CD4-positive, alpha-beta T cell (primary cell): ENCODE measurements around the gene KIDINS220. TPM values are rescaled to one million over a fixed set of nuclear protein-coding genes. Genes with fewer than 3 reads are reported as not detected.

Experiments used
- ATAC-seq: fragments of 200-7000 bp; cut with Tn5 transposase; one replicate; pipeline ENCODE4 v1.10.0; 2022; ENCODE audit warnings: mild to moderate bottlenecking; ENCODE audit not compliant: poor library complexity
- CTCF ChIA-PET: fragments of 350-600 bp; sonication (Branson Sonifier 250); formaldehyde crosslinking; loops from one replicate; lab custom pipeline; 2021; ENCODE audit warnings: antibody characterized with exemption, inconsistent platforms; lab: Charles Lee
- POLR2A ChIA-PET: fragments of 350-600 bp; sonication (Branson Sonifier 250); formaldehyde crosslinking; loops from one replicate; lab custom pipeline; 2021; ENCODE audit warnings: antibody characterized with exemption, inconsistent platforms; lab: Charles Lee
- DNase-seq, 14 experiments: peaks; one replicate each; pipeline ENCODE4 v3.0.0-alpha.2; 2013 to 2020; ENCODE audit warnings: mixed read lengths in 2 of 14
- H3K27ac ChIP-seq, 2 donors: one replicate each; pipeline versions ENCODE4 v1.5.1 to v1.7.0; 2013; ENCODE audit warnings: low read length in 2 of 2, low read depth in 1 of 2, mild to moderate bottlenecking in 1 of 2
- H3K27me3 ChIP-seq, 2 experiments: 1 replicate in 1 of 2; 2 replicates in 1 of 2; pipeline versions ENCODE4 v1.6.1 to v1.7.0; 2013; ENCODE audit warnings: low read length in 2 of 2, control low read depth in 1 of 2, mild to moderate bottlenecking in 1 of 2, moderate library complexity in 1 of 2; ENCODE audit not compliant: insufficient read depth in 2 of 2, control insufficient read depth in 1 of 2
- H3K36me3 ChIP-seq: one replicate; pipeline ENCODE4 v1.6.1; 2013; ENCODE audit warnings: low read length, control low read depth; ENCODE audit not compliant: insufficient read depth
- H3K4me1 ChIP-seq: one replicate; pipeline ENCODE4 v1.6.1; 2013; ENCODE audit warnings: low read length, control low read depth; ENCODE audit not compliant: insufficient read depth
- H3K4me3 ChIP-seq: one replicate; pipeline ENCODE4 v1.5.1; 2013; ENCODE audit warnings: mild to moderate bottlenecking, low read length, moderate library complexity
- H3K9me3 ChIP-seq, 2 experiments: 1 replicate in 1 of 2; 2 replicates in 1 of 2; pipeline versions ENCODE4 v1.6.1 to v1.7.0; 2013; ENCODE audit warnings: low read length in 2 of 2, mild to moderate bottlenecking in 2 of 2, control low read depth in 1 of 2, moderate library complexity in 1 of 2; ENCODE audit not compliant: control insufficient read depth in 1 of 2, insufficient read depth in 1 of 2
- H3K27ac Mint-ChIP-seq: one replicate; pipeline ENCODE4 v1.8.0; 2020; ENCODE audit warnings: mixed read lengths
- H3K27me3 Mint-ChIP-seq: one replicate; pipeline ENCODE4 v1.8.0; 2021; ENCODE audit warnings: mixed read lengths
- H3K36me3 Mint-ChIP-seq: one replicate; pipeline ENCODE4 v1.8.0; 2021; ENCODE audit warnings: low read depth, mixed read lengths
- H3K4me1 Mint-ChIP-seq: one replicate; pipeline ENCODE4 v1.8.0; 2021; ENCODE audit warnings: low read depth, mixed read lengths
- H3K4me3 Mint-ChIP-seq: one replicate; pipeline ENCODE4 v1.8.0; 2020; ENCODE audit warnings: mild to moderate bottlenecking, mixed read lengths
- H3K9me3 Mint-ChIP-seq: one replicate; pipeline ENCODE4 v1.8.0; 2020; ENCODE audit warnings: mixed read lengths
- intact Hi-C, 2 experiments: fragments of 100-400 bp; cut with DNase I in 1 of 2; cut with micrococcal nuclease in 1 of 2; formaldehyde crosslinking; loops; one replicate each; pipeline versions ENCODE4 v1.15.1 to v1.9.0; 2023 to 2025; cut with DNase I, micrococcal nuclease
- total RNA-seq, 174 experiments: library from RNA in 2 of 174; stranded (reverse) in 2 of 174; gene quantifications; one replicate each; pipeline ENCODE4 v1.2.3 and lab custom pipeline; 2021 to 2026
- TF ChIP-seq, protein P1 (sequence below): fragments of 200-600 bp; IDR thresholded peaks from one replicate; pipeline ENCODE4 v1.8.0; 2022; ENCODE audit warnings: antibody characterized with exemption, mild to moderate bottlenecking

The KIDINS220 gene
- total RNA-seq, 2 experiments from 2014 or later, result 29.3 to 31.4 TPM

DNA sequence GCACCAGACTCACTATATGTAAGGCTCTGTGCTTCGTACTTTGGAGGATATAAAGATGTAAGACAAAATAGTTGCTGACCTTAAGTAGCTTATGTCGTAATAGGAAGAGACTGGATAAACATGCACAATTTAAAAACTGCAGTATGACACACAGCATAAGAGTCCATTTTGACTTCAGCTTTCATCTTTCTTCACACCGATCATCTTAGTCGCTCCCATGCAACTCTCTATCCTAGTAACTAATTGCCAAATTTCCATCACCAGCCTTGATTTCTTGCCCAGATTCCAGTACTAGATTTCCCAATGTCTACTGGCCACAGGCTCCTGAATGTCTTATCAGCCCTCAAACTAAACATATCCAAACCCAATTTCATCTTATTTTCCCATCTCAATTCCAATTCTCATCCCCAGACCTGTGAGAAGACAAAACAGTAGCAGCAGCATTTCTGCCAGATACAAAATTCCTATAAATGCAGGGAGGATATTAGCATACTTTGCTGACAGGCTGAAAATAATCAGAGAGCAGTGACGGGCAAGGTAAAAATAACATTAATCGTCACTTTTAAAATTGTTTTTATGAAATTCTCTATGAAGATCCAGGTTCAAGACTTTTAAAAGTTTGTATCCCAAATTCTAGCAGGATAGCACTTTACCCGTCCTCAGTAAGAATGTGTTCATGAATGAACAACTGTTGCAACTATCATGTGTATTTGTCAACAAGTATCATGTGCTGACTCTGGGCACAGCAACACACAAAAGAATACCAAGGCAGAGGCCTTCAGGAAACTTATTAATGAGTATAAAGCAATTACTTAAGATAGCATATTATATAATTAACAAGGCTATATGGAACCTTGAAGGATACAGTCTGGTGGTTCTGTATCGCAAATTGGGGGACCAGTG is 42.2 kb downstream of the KIDINS220 start:
- TF ChIP-seq, protein P1, sequence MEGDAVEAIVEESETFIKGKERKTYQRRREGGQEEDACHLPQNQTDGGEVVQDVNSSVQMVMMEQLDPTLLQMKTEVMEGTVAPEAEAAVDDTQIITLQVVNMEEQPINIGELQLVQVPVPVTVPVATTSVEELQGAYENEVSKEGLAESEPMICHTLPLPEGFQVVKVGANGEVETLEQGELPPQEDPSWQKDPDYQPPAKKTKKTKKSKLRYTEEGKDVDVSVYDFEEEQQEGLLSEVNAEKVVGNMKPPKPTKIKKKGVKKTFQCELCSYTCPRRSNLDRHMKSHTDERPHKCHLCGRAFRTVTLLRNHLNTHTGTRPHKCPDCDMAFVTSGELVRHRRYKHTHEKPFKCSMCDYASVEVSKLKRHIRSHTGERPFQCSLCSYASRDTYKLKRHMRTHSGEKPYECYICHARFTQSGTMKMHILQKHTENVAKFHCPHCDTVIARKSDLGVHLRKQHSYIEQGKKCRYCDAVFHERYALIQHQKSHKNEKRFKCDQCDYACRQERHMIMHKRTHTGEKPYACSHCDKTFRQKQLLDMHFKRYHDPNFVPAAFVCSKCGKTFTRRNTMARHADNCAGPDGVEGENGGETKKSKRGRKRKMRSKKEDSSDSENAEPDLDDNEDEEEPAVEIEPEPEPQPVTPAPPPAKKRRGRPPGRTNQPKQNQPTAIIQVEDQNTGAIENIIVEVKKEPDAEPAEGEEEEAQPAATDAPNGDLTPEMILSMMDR, result no peak
- intact Hi-C loops, result no loop called here
- ATAC-seq, result no peak
- no peaks in the 10 kb centered on the region for H3K27me3 Mint-ChIP-seq
- Histone ChIP-seq H3K4me1 (no peaks in the 10 kb centered on the region), H3K27ac (no peak overlapping the region), H3K36me3 (peaks cover 61% of the 10 kb centered on the region), H3K27me3 (no peaks in the 10 kb centered on the region), H3K4me3 (no peak overlapping the region), H3K9me3 (no peaks in the 10 kb centered on the region)
- no peaks in the 10 kb centered on the region for H3K4me1 Mint-ChIP-seq
- H3K9me3 Mint-ChIP-seq, result no peaks in the 10 kb centered on the region
- no peak for DNase-seq
- peaks cover 83% of the 10 kb centered on the region for H3K36me3 Mint-ChIP-seq
- CTCF ChIA-PET, result no interaction called here
- POLR2A ChIA-PET, result no interaction called here
- no peak overlapping the region for H3K27ac Mint-ChIP-seq
- no peak overlapping the region for H3K4me3 Mint-ChIP-seq

DNA sequence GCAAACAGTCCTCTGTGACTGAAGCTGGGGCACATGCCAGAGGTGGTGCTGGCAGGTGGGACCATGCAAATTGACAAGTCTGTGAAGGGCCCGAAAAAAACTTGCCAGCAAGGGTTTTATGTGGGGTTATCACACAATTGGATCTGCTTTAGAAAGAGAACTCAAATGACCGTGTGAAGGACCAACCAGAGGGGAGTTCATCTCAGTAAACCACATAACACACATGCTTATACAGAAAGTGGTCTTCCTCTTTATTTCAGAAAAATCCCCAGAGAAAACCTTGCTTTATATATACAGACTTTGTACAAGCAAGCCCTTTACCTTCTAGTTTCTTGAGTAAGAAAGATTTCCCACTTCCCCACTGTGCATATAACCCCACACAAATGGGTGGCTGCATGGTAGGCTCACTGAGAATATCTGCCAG is 46.7 kb downstream of the KIDINS220 start:
- peaks cover 70% of the 10 kb centered on the region for H3K36me3 ChIP-seq
- H3K4me3 ChIP-seq, result no peak overlapping the region
- H3K9me3 ChIP-seq, result no peaks in the 10 kb centered on the region
- Mint-ChIP-seq H3K36me3 (peaks cover 81% of the 10 kb centered on the region), H3K27ac (no peak overlapping the region), H3K27me3 (no peaks in the 10 kb centered on the region), H3K9me3 (no peaks in the 10 kb centered on the region), H3K4me1 (no peaks in the 10 kb centered on the region), H3K4me3 (no peak overlapping the region)
- TF ChIP-seq, protein P1, result no peak
- H3K27ac ChIP-seq, result no peak overlapping the region
- POLR2A ChIA-PET, result no interaction called here
- H3K4me1 ChIP-seq, result no peaks in the 10 kb centered on the region
- ATAC-seq (no peak), DNase-seq (no peak)
- no peaks in the 10 kb centered on the region for H3K27me3 ChIP-seq
- intact Hi-C loops, result no loop called here
- CTCF ChIA-PET, result no interaction called here

DNA sequence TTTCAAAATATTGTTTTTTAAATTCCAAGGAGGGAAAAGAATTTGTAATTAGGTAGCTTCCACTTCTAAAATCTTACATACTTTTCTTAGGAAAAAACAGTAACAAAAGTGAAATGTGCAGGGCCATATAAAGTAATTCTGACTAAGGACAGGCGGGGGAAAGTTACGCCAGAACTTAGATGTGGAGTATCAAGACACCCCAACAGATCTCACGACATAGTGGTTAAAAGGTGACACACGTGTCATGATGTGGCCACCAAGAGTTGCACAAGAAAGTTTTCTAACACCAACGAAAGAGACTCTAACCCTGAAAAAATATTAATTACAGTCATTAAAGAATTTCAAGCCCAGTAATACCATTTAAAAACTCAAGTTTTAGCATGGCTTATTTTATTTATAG is 51.0 kb downstream of the KIDINS220 start:
- H3K27ac ChIP-seq, result no peak overlapping the region

More for the DNA sequence above, 51.0 kb downstream of the KIDINS220 start:
- no peaks in the 10 kb centered on the region for H3K9me3 Mint-ChIP-seq
- TF ChIP-seq, protein P1, result no peak
- Histone ChIP-seq H3K4me1 (no peaks in the 10 kb centered on the region), H3K9me3 (no peaks in the 10 kb centered on the region), H3K36me3 (peaks cover 59% of the 10 kb centered on the region), H3K4me3 (no peak overlapping the region), H3K27me3 (no peaks in the 10 kb centered on the region)
- no peak for ATAC-seq
- POLR2A ChIA-PET, result no interaction called here
- no peak overlapping the region for H3K4me3 Mint-ChIP-seq
- intact Hi-C loops, result no loop called here
- H3K27ac Mint-ChIP-seq, result no peak overlapping the region
- peaks cover 23% of the 10 kb centered on the region for H3K4me1 Mint-ChIP-seq
- DNase-seq, result no peak
- H3K27me3 Mint-ChIP-seq, result no peaks in the 10 kb centered on the region
- peaks cover 90% of the 10 kb centered on the region for H3K36me3 Mint-ChIP-seq
- CTCF ChIA-PET, result no interaction called here
